H1 (cell line): Measurements from ENCODE around the gene AP1S3.

Source experiments
- ASH2L ChIP-seq: fragments of 200-600, 300-600 bp; sonication (generic); IDR thresholded peaks from one replicate; pipeline ENCODE4 v1.7.1; 2017; ENCODE audit warnings: low read length
- ATF2 ChIP-seq: IDR thresholded peaks from 2 replicates; pipeline ENCODE4 v1.6.1; 2012; ENCODE audit warnings: low read length, inconsistent platforms
- CHD1 ChIP-seq: IDR thresholded peaks from 2 replicates; pipeline ENCODE4 v1.6.1; 2012; ENCODE audit warnings: low read depth, low read length, improper control_type of control experiment
- CTCF ChIP-seq, 3 experiments: IDR thresholded peaks; 1 replicate in 2 of 3; 2 replicates in 1 of 3; pipeline versions ENCODE4 v1.5.1 to v1.6.1; 2011; ENCODE audit warnings: low read length in 3 of 3, mild to moderate bottlenecking in 3 of 3, inconsistent platforms in 2 of 3, low read depth in 1 of 3, moderate library complexity in 1 of 3; ENCODE audit not compliant: insufficient read depth in 1 of 3; ENCODE audit errors: control extremely low read depth in 1 of 3
- GABPA ChIP-seq: IDR thresholded peaks from 2 replicates; pipeline ENCODE4 v1.6.1; 2011; ENCODE audit warnings: mild to moderate bottlenecking, low read length, moderate library complexity, borderline replicate concordance; ENCODE audit not compliant: insufficient read depth
- JUN ChIP-seq: IDR thresholded peaks from 2 replicates; pipeline ENCODE4 v1.6.1; 2011; ENCODE audit warnings: low read depth, mild to moderate bottlenecking, improper control_type of control experiment, low read length
- NANOG ChIP-seq: IDR thresholded peaks from 2 replicates; pipeline ENCODE4 v1.6.1; 2011; ENCODE audit warnings: low read length, low read depth, mild to moderate bottlenecking, inconsistent platforms; ENCODE audit not compliant: insufficient read depth, poor library complexity, severe bottlenecking
- POLR2AphosphoS5 ChIP-seq: IDR thresholded peaks from 2 replicates; pipeline ENCODE4 v1.6.1; 2011; ENCODE audit warnings: low read depth, low read length
- RBBP5 ChIP-seq: IDR thresholded peaks from 2 replicates; pipeline ENCODE4 v1.7.1; 2012; ENCODE audit warnings: low read depth, mild to moderate bottlenecking, inconsistent platforms, low read length, moderate library complexity, borderline replicate concordance
- SRF ChIP-seq: IDR thresholded peaks from 2 replicates; pipeline ENCODE4 v1.6.1; 2011; ENCODE audit warnings: mild to moderate bottlenecking, low read depth, low read length, moderate library complexity

DNA sequence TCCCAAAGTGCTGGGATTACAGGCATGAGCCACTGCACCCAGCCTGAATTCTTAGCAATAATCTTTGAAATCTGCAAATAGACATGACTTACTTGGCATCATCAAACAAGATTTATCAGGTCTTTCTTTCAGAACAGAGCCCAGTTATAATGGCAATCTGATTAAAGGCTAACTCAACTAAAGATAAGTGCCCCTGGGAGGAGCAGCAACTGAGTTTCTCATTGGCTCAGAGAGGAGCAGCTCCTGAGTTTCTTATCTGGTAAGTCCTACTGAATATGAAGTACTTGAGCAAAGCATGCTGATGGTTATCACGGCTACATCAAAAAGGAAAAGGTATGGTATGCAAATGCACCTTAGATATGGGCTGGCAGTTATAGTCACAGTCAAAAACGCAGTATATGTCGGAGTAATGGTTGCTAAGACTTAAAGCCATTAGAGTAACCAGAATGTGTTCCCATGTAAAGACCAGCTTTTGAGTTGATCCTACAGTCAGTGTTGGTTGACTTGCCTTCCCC, 15.0 kb upstream of the AP1S3 start:
- TF ChIP-seq CTCF (IDR thresholded peaks at IDR 0.05; ENCODE audit: control extremely low read depth in 1 of 3, insufficient read depth in 1 of 3, low read depth in 1 of 3, low read length in 3 of 3) (no peak), POLR2AphosphoS5 (no peak), RBBP5 (no peak), GABPA (no peak), SRF (no peak), JUN (no peak), ATF2 (no peak), ASH2L (no peak), CHD1 (no peak), NANOG (no peak)
